HCEC 1CT (cell line): ENCODE measurements around the gene POC1B.

ENCODE experiments used
- DNase-seq: peaks from one replicate; pipeline ENCODE4 v3.0.0-alpha.2; 2017

Gene POC1B

DNA sequence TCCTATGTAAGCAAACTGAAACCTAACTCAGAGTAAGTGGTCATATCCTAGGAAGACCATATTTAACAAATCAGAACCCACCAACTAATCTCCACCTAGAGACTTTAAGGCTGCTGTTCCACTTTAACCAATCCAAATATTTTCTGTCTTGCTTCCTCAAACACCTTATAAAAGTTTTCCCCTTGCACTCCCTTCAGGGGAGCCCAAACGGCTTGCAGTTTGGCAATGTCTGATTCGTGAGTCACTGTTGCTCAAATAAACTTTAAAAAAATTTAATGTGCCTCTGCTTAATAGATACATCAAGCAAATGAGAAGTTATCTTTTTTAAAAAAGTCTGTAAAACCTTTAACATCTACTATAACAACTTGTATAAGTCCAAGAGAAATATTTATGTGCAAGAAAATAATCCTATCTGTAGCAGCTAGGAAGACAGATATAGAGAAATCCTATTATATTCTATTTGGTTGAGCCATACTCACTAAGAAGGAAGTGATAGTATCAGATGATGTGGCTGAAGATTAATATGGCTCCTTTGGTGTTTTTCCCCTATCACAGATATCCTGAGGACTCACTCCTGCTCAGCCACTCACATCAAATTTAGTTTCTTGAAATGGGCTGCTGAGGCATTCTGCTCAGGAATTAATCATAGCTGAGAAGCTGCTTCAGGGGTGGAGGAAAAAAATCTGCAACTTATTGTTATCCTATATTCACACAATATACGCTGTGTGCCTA, 108.4 kb downstream of the POC1B start:
- peak; percentile 49 for DNase-seq

- no peak for DNase-seq
These were observed 109.6 kb downstream of the POC1B start for GRCh38 chr12:89416049-89416792.

DNA sequence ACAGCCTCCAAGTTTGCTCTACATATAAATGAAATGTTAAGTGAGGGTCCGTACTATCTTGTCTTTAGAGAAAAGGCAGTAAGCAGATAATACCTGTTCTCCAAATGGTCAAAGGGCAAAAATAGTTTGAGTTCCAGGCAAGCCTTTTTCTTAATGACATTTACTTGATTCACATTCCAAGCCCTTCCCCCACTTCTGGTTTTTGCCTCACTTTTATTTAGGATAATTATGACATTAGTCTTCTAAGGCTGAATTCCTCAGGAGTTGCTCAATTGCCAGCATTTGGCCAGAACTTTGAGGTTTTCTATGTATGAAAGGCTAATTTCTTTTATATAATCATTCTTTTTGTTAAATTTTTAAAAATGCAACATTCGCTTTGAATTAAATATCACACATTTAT, 111.0 kb downstream of the POC1B start:
- peak; percentile 62 for DNase-seq

DNA sequence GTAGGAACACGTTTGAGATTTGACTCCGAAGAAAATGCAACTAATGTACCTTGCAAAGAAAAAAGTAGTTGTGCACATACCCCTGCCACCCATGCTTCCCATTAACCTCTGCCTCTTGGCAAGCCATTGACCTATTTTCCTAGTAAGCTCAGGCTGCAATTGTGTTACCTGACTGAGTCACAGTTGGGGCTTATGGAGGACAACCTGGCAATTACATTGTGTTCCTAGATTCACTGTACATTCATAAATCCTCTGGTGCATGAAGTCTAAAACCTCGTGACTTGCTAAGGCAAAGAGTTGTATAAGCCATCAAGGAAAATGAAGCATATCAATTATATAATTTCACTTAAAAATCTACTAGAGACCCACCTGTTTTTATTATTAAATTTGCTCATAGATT, 111.5 kb downstream of the POC1B start:
- no peak for DNase-seq

GRCh38 chr12:89413234-89413633, 112.6 kb downstream of the POC1B start:
- DNase-seq = no peak

DNA sequence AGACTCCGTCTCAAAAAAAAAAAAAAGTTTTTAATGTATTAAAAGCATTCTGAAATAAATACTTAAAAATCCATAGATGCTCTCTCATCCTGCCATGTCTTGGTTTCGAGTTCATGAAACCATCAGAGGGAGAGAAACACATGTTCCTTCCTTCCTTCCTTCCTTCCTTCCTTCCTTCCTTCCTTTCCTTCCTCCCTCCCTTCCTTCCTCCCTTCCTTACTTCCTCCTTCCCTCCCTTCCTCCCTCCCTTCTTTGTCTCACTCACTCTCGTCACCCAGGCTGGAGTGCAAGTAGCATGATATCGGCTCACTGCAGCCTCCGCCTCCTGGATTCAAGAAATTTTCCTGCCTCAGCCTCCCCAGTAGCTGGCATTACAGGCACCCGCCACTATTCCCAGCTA, 113.2 kb downstream of the POC1B start:
- DNase-seq = no peak

GRCh38 chr12:89411846-89412245, 114.0 kb downstream of the POC1B start:
- no peak for DNase-seq

DNA sequence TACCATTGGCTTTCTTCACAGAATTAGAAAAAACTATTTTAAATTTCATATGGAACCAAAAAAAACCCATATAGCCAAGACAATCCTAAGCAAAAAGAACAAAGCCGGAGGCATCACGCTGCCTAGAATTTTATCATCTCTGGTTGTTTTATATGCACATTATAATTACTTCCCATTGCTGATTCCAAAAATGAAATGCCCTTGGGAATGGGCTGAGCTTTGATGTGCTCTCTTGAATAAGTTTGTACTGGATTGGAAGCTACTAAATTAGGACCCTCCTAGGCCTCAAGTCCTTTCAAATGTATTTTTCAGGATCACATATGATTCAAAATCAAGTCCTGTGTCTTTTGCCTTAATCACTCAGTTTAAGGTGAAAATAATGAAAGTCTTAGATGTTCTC, 114.6 kb downstream of the POC1B start:
- DNase-seq = no peak

- no peak for DNase-seq
These were observed 120.1 kb downstream of the POC1B start for GRCh38 chr12:89405626-89406345.

DNA sequence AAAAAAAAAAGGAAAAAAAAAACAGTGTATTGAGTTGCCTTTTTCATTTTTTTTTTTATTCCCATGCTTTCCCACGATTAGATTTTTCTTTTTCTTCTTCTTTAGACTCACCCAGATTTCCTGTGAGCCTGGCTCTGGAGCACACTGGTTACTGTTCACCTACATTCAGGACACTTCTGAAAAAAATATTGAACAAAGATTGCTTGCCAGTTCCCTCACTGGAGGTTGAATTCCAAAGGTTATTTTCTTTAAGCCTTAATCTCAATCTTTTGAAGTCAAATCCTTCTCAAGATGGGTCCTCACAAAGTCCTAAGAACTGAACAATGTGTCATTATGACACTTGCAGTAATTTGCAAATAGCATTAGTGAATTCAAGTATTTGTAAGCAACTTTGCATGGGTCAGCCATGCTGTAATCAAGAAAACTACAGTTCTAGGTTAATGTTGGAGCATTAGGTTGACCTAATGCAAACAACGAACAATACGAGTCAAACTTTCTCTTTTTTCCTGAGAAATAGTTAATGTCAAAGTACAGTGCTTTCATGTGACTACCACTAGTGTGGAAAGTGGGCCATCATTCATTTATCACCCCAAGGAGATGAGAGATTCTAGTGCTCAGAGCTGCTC, 124.3 kb downstream of the POC1B start:
- no peak for DNase-seq

- DNase-seq = no peak
These were observed 125.4 kb downstream of the POC1B start for GRCh38 chr12:89400415-89400814.

DNA sequence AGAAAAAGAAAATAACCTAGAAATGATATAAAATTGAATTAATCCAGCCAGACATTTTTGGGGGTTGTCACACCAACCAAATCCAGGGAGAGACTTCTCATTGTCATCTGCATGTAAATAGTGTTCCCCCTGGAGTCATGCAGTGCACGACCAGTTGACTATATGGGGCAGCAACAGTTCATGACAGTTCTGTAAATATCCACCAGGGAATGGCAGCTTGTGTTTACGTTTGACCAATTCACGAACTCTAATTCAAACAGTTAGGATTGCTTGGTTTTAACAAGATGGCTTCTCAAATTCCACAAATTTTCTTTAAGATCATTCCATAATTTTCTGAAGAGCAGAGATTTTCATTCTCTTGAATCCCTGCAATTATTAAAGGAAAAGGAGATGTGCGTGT, 130.1 kb downstream of the POC1B start:
- DNase-seq = no peak

DNA sequence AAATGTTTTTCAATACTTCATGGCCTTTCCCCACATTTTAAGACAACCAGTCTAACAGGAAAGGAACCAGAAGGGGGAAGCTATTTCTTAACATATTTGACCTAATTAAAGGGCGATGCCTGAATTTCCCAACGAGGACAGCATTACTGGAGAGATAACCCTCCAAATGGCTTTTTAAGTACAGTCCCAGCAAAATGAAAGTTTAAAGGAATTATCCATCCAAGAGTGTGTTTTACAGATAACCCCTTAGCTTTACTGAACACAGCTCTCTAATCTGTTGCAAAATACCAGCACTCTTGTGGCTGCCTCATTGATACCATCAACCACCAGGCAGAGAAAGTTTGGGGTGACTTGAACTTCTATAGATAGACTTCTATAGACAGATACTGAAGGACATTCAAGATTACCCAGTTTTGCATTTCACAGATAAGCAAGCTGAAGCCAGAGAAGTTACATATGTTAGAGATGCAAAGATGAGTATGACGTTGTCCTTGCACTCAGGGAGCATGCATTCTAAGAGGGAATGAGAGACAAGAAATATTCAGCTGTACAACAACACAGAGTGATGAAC, 132.2 kb downstream of the POC1B start:
- DNase-seq = no peak

DNA sequence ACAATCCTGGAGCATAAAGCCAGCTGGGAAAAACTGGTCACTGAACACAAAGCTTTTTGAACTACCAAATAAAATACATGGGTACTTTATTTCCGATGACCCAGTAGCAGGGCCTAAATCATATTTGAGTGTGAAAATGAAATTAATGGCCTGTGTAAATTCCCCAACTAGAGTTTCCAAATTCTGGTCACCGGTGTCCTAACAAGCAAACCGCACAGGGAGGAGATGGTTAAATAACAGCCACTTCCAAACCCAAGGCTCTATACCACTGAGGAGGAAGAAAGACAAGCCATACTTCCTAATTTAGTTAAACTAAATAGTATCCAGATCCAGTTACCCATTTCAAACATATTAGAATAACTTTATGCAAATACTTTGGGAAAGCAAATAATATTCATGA, 133.5 kb downstream of the POC1B start:
- DNase-seq = no peak

DNA sequence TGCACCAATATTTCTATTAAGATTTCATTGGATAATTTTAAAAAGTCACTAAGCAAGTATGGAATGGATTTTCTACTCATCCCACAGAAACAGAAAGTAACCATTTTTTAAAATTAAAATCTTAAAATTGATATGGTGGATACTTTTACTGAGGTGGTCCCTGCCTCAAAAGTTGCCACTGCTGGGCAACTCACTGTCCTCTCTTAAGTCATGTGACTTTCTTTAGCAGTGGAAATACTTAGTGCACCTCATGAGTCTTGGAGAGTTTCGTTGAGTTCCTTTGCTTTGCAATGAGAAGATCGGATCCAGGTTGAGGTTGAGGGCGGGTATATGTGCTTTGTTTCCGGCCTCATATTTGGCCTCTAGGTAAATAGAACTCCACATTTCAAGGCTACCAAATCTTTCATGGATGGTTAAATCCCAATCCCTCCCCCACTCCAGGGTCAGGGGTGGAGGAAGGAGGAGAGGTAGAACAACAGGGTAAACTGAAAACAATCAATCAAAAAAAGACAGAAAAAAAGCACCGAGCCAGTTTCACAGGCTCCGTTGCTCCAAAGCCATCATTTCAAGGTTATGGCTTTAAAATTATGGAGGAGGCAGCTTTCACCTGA, 134.0 kb downstream of the POC1B start:
- DNase-seq = no peak

GRCh38 chr12:89390802-89391673, 134.8 kb downstream of the POC1B start:
- DNase-seq = peak; percentile 76

DNA sequence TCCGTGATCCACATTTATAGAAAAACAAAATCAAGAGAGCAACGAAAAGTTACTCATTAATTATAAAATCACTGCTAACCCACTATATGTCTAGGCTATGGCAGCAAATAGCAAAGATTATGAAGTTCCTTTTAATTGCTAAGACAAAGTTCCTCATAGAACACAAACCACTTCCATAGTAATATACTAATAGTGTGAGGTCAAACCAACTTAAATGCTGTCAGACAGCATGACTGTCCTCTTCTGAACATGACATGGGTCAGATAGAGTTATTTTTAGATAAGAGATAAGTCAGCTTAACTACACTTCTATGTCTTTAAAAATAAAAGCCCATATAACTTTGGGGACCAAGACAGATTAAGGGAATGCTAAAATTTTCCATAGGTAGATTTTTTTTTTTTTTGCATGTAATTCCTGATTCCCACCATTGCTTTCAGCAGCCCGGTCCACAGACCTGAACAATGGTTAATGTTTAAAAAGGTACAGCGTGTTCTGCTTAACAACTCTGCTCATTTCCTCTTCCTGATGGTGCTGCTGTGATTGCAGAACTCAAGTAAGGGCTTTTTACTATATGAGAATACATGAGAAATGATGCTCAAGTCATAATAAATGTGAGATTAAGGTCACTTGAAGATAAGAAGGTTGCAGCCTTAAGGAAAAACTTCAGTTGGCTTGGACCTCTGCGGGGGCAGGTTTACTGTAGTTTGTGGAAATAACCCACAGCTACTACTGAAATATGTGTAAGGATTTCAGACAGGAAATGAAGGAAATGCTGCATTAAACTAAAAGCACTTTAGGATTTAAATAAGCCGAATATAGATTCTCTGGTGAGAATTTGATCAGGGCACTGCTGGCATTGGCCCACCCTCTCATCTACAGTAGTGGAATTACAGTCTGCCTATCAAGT, 135.8 kb downstream of the POC1B start:
- no peak for DNase-seq

GRCh38 chr12:89386138-89386537, 139.7 kb downstream of the POC1B start:
- no peak for DNase-seq

- DNase-seq = no peak
These were observed 141.0 kb downstream of the POC1B start for GRCh38 chr12:89384807-89385206.

- DNase-seq = peak; percentile 93
These were observed 141.6 kb downstream of the POC1B start for GRCh38 chr12:89384050-89384758.
